ENCODE measurements around the gene BFSP2. TPM values are rescaled to one million over a fixed set of nuclear protein-coding genes. Genes with fewer than 3 reads are reported as not detected.

Gene BFSP2
- total and polyA plus RNA-seq, 2 donors (not counting 3 experiments of a cell fraction or from before 2014, with no cell fraction given) = not detected

GRCh38 chr3:133366921-133367320 lies 32.9 kb upstream of the BFSP2 start:
- CTCF ChIA-PET = interaction anchor here (0.7 to 5.6 kb wide), 4 partner anchors 10 to 636 kb away, joined by 3 to 29 read pairs (median 5); no protein-coding TSS in a partner anchor

More at GRCh38 chr3:133366921-133367320, 32.9 kb upstream of the BFSP2 start:
- FAIRE-seq (no peak), DNase-seq (ENCODE audit: low read depth, low spot score) (no peak)
- no peak for TF ChIP-seq POLR2AphosphoS5 (IDR thresholded peaks at IDR 0.05; ENCODE audit: insufficient read depth, low read depth, low read length)
- TF ChIP-seq GATA2 (IDR thresholded peaks at IDR 0.05; ENCODE audit: insufficient read depth, insufficient read length, low read depth, low read length) = no peak
- TF ChIP-seq CTCF (IDR thresholded peaks at IDR 0.05; ENCODE audit: extremely low read depth in 1 of 2, insufficient read depth in 1 of 2, low read depth in 1 of 2, low read length in 2 of 2) = no peak
- no peak for TF ChIP-seq POLR2A (IDR thresholded peaks at IDR 0.05; ENCODE audit: low read depth, low read length)
- no peak for TF ChIP-seq MYC (IDR thresholded peaks at IDR 0.05; ENCODE audit: low read depth, low read length)
- no peak for TF ChIP-seq EZH2 (IDR thresholded peaks at IDR 0.05; ENCODE audit: borderline replicate concordance, low read depth, low read length, severe bottlenecking)
- TF ChIP-seq FOS (IDR thresholded peaks at IDR 0.05; ENCODE audit: borderline replicate concordance, insufficient read depth, low read length) = no peak
- TF ChIP-seq MAX (IDR thresholded peaks at IDR 0.05; ENCODE audit: insufficient read depth, insufficient read length) = no peak
- no peak for TF ChIP-seq JUN (IDR thresholded peaks at IDR 0.05; ENCODE audit: borderline replicate concordance, insufficient read depth, insufficient read length, low read depth)
- Histone ChIP-seq H3K27ac (ENCODE audit: insufficient read depth, low read depth, low read length) (no peak overlapping the region), H3K79me2 (ENCODE audit: control insufficient read depth, insufficient read depth, low read length) (no peaks in the 10 kb centered on the region), H3K27me3 (ENCODE audit: control insufficient read depth in 2 of 2, insufficient read depth in 2 of 2, low read length in 2 of 2) (peaks cover 0 to 9% of the 10 kb centered on the region in 2 experiments), H3K4me1 (ENCODE audit: control insufficient read depth, extremely low read depth, insufficient read depth, low read length) (no peaks in the 10 kb centered on the region), H3K36me3 (ENCODE audit: control insufficient read depth in 2 of 2, extremely low read depth in 1 of 2, insufficient read depth in 2 of 2, low read length in 2 of 2) (no peaks in the 10 kb centered on the region), H3K4me3 (replicated peaks in 1 of 3; ENCODE audit: insufficient read depth in 1 of 3, low read depth in 1 of 3, low read length in 3 of 3) (no peak overlapping the region), H3K9me1 (replicated peaks; ENCODE audit: control insufficient read depth, extremely low read depth, insufficient read depth, low read length) (no peaks in the 10 kb centered on the region), H3K4me2 (ENCODE audit: insufficient read depth, low read length) (no peak overlapping the region), H2AFZ (ENCODE audit: low read depth, low read length) (no peak overlapping the region), H3K9me3 (replicated peaks; ENCODE audit: control insufficient read depth, insufficient read depth, low read length) (no peaks in the 10 kb centered on the region), H3K9ac (replicated peaks; ENCODE audit: extremely low read depth, insufficient read depth, low read length) (no peak overlapping the region), H4K20me1 (replicated peaks; ENCODE audit: control insufficient read depth, extremely low read depth, insufficient read depth, low read length) (no peaks in the 10 kb centered on the region)
- dilution Hi-C loops (cut with MboI; ENCODE audit: extremely low pct_ligation_motif_present, low sequenced_read_pairs) = no loop called here
- POLR2A ChIA-PET = no interaction called here
- intact Hi-C loops (cut with micrococcal nuclease) = no loop called here
- BruUV-seq (replicated peaks) = no TSS peak
